Measurements from ENCODE around the gene U2SURP. TPM values are rescaled to one million over a fixed set of nuclear protein-coding genes. Genes with fewer than 3 reads are reported as not detected.
A peak's percentile ranks its signal among the peaks of the same experiment; 100 is the strongest.
"Not testable (repeated sequence)": the region's sequence is repeated elsewhere in the genome, so short reads cannot be mapped to it uniquely, and the experiment has no call there.

The U2SURP gene
- polyA plus RNA-seq, 3 donors from 2014 or later: 82.7 to 120 (median 86.0) TPM

DNA sequence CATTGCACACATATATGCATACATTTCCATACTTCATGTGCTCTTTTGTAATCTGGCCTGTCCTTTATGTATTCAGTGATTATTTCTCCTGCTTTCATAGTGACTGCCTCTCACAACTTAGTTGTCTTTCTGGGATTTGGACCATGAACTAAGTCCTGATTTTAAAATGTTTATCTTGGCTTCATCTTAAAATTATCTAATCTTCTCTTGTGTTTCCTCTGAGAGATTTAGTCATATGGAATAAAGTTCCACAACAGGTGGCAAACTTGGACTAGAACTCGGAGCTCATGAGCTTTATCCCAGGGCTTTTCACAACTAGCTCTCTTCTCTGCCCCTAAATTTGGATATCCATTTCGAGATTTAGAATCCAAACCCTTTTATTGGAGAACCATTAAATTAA lies 44.3 kb downstream of the U2SURP start:
- H3K36me3 Mint-ChIP-seq: peaks cover 27 to 34% (median 27%) of the 10 kb centered on the region in 3 donors

GRCh38 chr3:143046075-143046474 lies 44.7 kb downstream of the U2SURP start:
- H3K9me3 Mint-ChIP-seq; H3K27me3 Mint-ChIP-seq (ENCODE audit: low read depth in 3 of 3); H3K27ac Mint-ChIP-seq; DNase-seq; H3K4me1 Mint-ChIP-seq; H3K4me3 Mint-ChIP-seq: not testable (repeated sequence)
- peaks cover 27 to 37% (median 29%) of the 10 kb centered on the region in 3 donors for H3K36me3 Mint-ChIP-seq

More for the DNA sequence above, 44.3 kb downstream of the U2SURP start:
- H3K4me1 Mint-ChIP-seq: no peaks in the 10 kb centered on the region
- H3K27me3 Mint-ChIP-seq (ENCODE audit: low read depth in 3 of 3): peaks cover 0 to 2% (median 0%) of the 10 kb centered on the region in 3 donors
- no peak overlapping the region for H3K27ac Mint-ChIP-seq
- H3K9me3 Mint-ChIP-seq: no peaks in the 10 kb centered on the region
- H3K4me3 Mint-ChIP-seq: no peak overlapping the region
- no peak for DNase-seq

DNA sequence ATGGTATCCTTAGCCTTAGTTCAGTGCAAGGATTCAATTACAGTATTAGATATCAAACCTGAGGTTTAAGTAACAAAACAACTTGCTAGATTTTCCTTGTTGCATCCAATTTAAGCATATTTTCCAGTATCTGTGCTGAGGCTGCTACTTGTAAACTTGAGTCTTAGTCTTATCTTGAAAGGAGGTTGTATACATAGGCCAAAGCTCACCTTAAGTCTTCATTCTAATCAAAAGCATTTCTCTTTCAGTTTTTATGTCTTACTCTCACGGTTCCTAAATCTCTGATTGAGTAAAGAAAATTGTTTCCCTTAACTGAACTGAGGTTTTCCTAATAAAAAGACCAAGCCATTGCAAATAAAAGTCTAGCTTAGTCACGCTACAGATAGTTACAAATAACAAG lies 52.6 kb downstream of the U2SURP start:
- no peak overlapping the region for H3K4me3 Mint-ChIP-seq
- no peaks in the 10 kb centered on the region for H3K4me1 Mint-ChIP-seq
- no peaks in the 10 kb centered on the region for H3K27me3 Mint-ChIP-seq (ENCODE audit: low read depth in 3 of 3)
- no peak overlapping the region for H3K27ac Mint-ChIP-seq
- peaks cover 31 to 58% (median 32%) of the 10 kb centered on the region in 3 donors for H3K36me3 Mint-ChIP-seq
- no peaks in the 10 kb centered on the region for H3K9me3 Mint-ChIP-seq
- no peak for DNase-seq

GRCh38 chr3:143056372-143056771 lies 55.0 kb downstream of the U2SURP start:
- no peak overlapping the region for H3K4me3 Mint-ChIP-seq
- no peaks in the 10 kb centered on the region for H3K9me3 Mint-ChIP-seq
- H3K36me3 Mint-ChIP-seq: peaks cover 21 to 52% (median 31%) of the 10 kb centered on the region in 3 donors
- peaks cover 8 to 13% of the 10 kb centered on the region in 2 donors for H3K4me1 Mint-ChIP-seq
- peak overlapping the region in 1 of 6 donors; percentile 52 for H3K27ac Mint-ChIP-seq
- no peak for DNase-seq
- H3K27me3 Mint-ChIP-seq (ENCODE audit: low read depth in 3 of 3): no peaks in the 10 kb centered on the region

GRCh38 chr3:143060906-143061305 lies 59.5 kb downstream of the U2SURP start:
- H3K4me3 Mint-ChIP-seq: peak overlapping the region in 1 of 5 donors; percentile 36
- H3K9me3 Mint-ChIP-seq: no peaks in the 10 kb centered on the region

DNA sequence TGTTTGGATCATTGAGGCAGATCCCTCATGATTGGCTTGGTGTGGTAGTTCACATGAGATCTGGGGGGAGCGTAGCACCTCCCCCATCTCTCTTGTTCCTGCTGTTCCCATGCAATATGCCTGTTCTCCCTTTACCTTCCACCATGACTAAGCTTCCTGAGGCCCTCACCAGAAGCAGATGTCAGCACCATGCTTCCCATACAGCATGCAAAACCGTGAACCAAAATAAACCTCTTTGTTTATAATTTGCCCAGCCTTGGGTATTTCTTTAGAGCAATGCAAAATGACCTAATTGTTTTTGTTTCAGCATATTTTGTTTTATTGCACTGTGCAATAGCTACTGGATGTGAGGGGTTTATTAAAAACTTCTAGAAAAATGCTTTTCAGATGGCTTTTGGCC lies 61.6 kb downstream of the U2SURP start:
- H3K36me3 Mint-ChIP-seq: peaks cover 0 to 6% (median 3%) of the 10 kb centered on the region in 3 donors
- peaks cover 8 to 15% of the 10 kb centered on the region in 2 donors for H3K4me1 Mint-ChIP-seq
- H3K27me3 Mint-ChIP-seq (ENCODE audit: low read depth in 3 of 3): peaks cover 0 to 3% (median 0%) of the 10 kb centered on the region in 3 donors
- no peak for DNase-seq
- no peaks in the 10 kb centered on the region for H3K9me3 Mint-ChIP-seq
- H3K4me3 Mint-ChIP-seq: no peak overlapping the region
- no peak overlapping the region for H3K27ac Mint-ChIP-seq

More at GRCh38 chr3:143060906-143061305, 59.5 kb downstream of the U2SURP start:
- Mint-ChIP-seq H3K27ac (peak overlapping the region in 4 of 6 donors; percentile 4 to 56 (median 34)), H3K36me3 (peaks cover 8 to 15% (median 10%) of the 10 kb centered on the region in 3 donors), H3K27me3 (ENCODE audit: low read depth in 3 of 3) (no peaks in the 10 kb centered on the region), H3K4me1 (peaks cover 8 to 15% of the 10 kb centered on the region in 2 donors)
- DNase-seq: no peak

DNA sequence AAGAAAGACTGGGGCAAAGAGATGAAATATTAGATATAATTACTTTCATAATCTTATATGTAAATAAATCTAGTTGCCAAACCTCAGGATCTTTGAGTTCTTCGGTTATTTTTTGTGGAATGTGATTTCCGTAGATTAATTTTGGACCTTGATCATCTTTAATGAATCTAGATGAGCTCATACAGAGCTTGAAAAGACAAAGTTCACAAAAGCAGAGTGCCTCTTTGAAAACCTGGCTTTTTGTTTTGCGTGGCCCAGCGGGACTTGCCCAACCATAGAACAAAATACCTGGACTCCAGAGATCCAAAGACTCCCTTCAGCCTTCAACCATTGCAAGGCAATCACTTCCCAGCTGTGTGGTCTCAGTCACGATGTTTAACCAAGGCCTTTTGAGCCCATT lies 63.4 kb downstream of the U2SURP start:
- Mint-ChIP-seq H3K27ac (no peak overlapping the region), H3K36me3 (peaks cover 0 to 6% (median 0%) of the 10 kb centered on the region in 3 donors), H3K27me3 (ENCODE audit: low read depth in 3 of 3) (peaks cover 0 to 3% (median 0%) of the 10 kb centered on the region in 3 donors), H3K9me3 (no peaks in the 10 kb centered on the region), H3K4me3 (no peak overlapping the region), H3K4me1 (peaks cover 8 to 15% of the 10 kb centered on the region in 2 donors)
- DNase-seq: no peak

DNA sequence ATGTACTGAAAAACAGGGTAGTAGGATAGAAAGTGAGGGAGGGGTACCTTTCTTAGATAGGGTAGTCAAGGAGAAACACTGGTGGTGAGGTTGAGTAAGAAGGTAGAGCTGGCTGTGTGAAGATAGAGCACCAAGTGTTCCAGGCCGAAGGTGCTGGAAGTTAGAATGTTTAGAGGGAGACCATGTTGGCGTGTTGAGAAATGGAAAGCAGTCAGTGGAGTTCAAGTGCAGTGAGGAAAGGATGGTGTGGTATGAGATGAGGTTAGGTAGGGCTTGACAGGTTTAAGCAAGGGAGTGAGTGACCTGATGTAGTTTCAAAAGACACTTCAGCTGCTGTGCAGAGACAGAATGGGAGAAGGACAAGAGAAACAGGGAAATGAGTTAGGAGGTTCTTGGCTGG lies 64.0 kb downstream of the U2SURP start:
- Mint-ChIP-seq H3K36me3 (peaks cover 0 to 6% (median 0%) of the 10 kb centered on the region in 3 donors), H3K9me3 (no peaks in the 10 kb centered on the region), H3K4me3 (no peak overlapping the region), H3K4me1 (peaks cover 7 to 12% of the 10 kb centered on the region in 2 donors), H3K27ac (peak overlapping the region in 2 of 6 donors; percentile 40 to 68), H3K27me3 (ENCODE audit: low read depth in 3 of 3) (peaks cover 0 to 3% (median 0%) of the 10 kb centered on the region in 3 donors)
- DNase-seq: no peak

- Mint-ChIP-seq H3K27me3 (ENCODE audit: low read depth in 3 of 3) (peaks cover 0 to 3% (median 0%) of the 10 kb centered on the region in 3 donors), H3K36me3 (peaks cover 0 to 4% (median 0%) of the 10 kb centered on the region in 3 donors), H3K27ac (peak overlapping the region in 1 of 6 donors; percentile 15)
These were observed 64.7 kb downstream of the U2SURP start for GRCh38 chr3:143066033-143066432.

GRCh38 chr3:143067201-143067600 lies 65.8 kb downstream of the U2SURP start:
- Mint-ChIP-seq H3K4me1 (no peaks in the 10 kb centered on the region), H3K9me3 (no peaks in the 10 kb centered on the region), H3K27me3 (ENCODE audit: low read depth in 3 of 3) (peaks cover 0 to 5% (median 0%) of the 10 kb centered on the region in 3 donors), H3K27ac (no peak overlapping the region), H3K4me3 (no peak overlapping the region), H3K36me3 (peaks cover 0 to 3% (median 0%) of the 10 kb centered on the region in 3 donors)
- DNase-seq: no peak

More at GRCh38 chr3:143066033-143066432, 64.7 kb downstream of the U2SURP start:
- Mint-ChIP-seq H3K4me1 (peaks cover 3 to 5% of the 10 kb centered on the region in 2 donors), H3K9me3 (no peaks in the 10 kb centered on the region), H3K4me3 (no peak overlapping the region)
- DNase-seq: no peak

- H3K4me3 Mint-ChIP-seq: no peak overlapping the region
- no peak overlapping the region for H3K27ac Mint-ChIP-seq
- peaks cover 0 to 5% (median 0%) of the 10 kb centered on the region in 3 donors for H3K27me3 Mint-ChIP-seq (ENCODE audit: low read depth in 3 of 3)
- DNase-seq: no peak
- H3K9me3 Mint-ChIP-seq: no peaks in the 10 kb centered on the region
- H3K36me3 Mint-ChIP-seq: peaks cover 0 to 3% (median 0%) of the 10 kb centered on the region in 3 donors
- no peaks in the 10 kb centered on the region for H3K4me1 Mint-ChIP-seq
These were observed 66.7 kb downstream of the U2SURP start for GRCh38 chr3:143068059-143068458.

- Mint-ChIP-seq H3K27ac (no peak overlapping the region), H3K4me3 (no peak overlapping the region), H3K4me1 (no peaks in the 10 kb centered on the region), H3K36me3 (no peaks in the 10 kb centered on the region), H3K9me3 (no peaks in the 10 kb centered on the region), H3K27me3 (ENCODE audit: low read depth in 3 of 3) (peaks cover 0 to 5% (median 2%) of the 10 kb centered on the region in 3 donors)
- no peak for DNase-seq
These were observed 69.7 kb downstream of the U2SURP start for GRCh38 chr3:143070977-143071551.

DNA sequence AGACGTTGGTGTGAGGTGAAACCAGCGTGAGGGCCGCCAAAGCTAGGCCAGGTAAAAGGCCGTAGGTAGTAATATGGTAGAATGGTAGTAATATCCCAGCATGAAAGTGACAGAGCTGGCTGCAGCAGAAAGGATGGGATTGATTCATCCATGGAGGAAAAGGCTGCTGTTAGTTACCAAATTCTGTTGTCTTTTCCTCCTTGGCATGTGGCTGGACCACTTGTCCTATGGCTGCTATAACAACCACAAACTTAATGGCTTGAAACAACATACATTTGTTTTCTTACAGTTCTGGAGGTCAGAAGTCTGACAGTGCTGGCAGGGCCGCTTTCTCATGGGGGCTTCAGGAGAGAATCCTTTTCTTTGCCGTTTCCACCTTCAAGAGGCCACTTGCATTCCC lies 70.4 kb downstream of the U2SURP start:
- Mint-ChIP-seq H3K27ac (no peak overlapping the region), H3K36me3 (no peaks in the 10 kb centered on the region), H3K27me3 (ENCODE audit: low read depth in 3 of 3) (peaks cover 0 to 5% (median 2%) of the 10 kb centered on the region in 3 donors), H3K4me1 (no peaks in the 10 kb centered on the region), H3K9me3 (no peaks in the 10 kb centered on the region), H3K4me3 (no peak overlapping the region)
- DNase-seq: no peak

DNA sequence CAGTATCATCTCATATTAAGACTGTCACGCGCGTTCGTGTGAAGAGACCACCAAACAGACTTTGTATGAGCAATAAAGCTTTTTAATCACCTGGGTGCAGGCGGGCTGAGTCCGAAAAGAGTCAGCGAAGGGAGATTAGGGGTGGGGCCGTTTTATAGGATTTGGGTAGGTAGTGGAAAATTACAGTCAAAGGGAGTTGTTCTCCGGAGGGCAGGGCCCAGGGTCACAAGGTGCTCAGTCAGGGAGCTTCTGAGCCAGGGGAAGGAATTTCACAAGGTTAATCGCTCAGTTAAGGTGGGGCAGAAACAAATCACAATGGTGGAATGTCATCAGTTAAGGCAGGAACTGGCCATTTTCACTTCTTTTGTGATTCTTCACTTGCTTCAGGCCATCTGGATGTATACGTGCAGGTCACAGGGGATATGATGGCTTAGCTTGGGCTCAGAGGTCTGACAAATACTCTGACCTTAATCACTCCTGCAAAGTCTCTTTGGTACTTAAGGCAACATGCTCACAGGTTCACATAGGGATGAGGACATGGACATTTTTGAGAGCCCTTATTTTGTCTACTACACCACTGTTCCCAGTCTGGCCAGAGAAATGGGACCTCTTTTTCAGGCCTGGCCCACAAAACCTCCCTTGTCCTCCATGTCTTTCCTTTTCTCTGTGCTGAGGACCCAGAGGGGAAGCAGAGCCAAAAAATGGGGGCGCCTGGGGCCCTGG lies 71.1 kb downstream of the U2SURP start:
- not testable (repeated sequence) for H3K4me1 Mint-ChIP-seq; H3K36me3 Mint-ChIP-seq; H3K27me3 Mint-ChIP-seq (ENCODE audit: low read depth in 3 of 3); H3K9me3 Mint-ChIP-seq; DNase-seq; H3K27ac Mint-ChIP-seq; H3K4me3 Mint-ChIP-seq

All from immature natural killer cell (primary cell).